ENCODE data around the gene NEURL1B.
"Not testable (repeated sequence)": the region's sequence is repeated elsewhere in the genome, so short reads cannot be mapped to it uniquely, and the experiment has no call there.

NEURL1B gene

GRCh38 chr5:172659570-172659908 lies 18.5 kb downstream of the NEURL1B start:
- DNase-seq: no peak

- no peak for DNase-seq
Observed at GRCh38 chr5:172659909-172660628, 19.0 kb downstream of the NEURL1B start.

- no peak for DNase-seq
Observed at GRCh38 chr5:172660974-172661373, 19.9 kb downstream of the NEURL1B start.

GRCh38 chr5:172661526-172661925 lies 20.5 kb downstream of the NEURL1B start:
- DNase-seq: no peak

- no peak for DNase-seq
Observed at GRCh38 chr5:172662596-172662995, 21.5 kb downstream of the NEURL1B start.

GRCh38 chr5:172664018-172664417 lies 23.0 kb downstream of the NEURL1B start:
- DNase-seq: no peak

- DNase-seq: no peak
Observed at GRCh38 chr5:172664681-172665541, 23.8 kb downstream of the NEURL1B start.

GRCh38 chr5:172666251-172666650 lies 25.2 kb downstream of the NEURL1B start:
- DNase-seq: no peak

- no peak for DNase-seq
Observed at GRCh38 chr5:172667786-172668593, 26.9 kb downstream of the NEURL1B start.

- DNase-seq: no peak
Observed at GRCh38 chr5:172668594-172669071, 27.6 kb downstream of the NEURL1B start.

GRCh38 chr5:172669386-172670004 lies 28.4 kb downstream of the NEURL1B start:
- no peak for DNase-seq

- no peak for DNase-seq
Observed at GRCh38 chr5:172670005-172670402, 28.9 kb downstream of the NEURL1B start.

GRCh38 chr5:172670444-172670843 lies 29.4 kb downstream of the NEURL1B start:
- DNase-seq: no peak

- no peak for DNase-seq
Observed at GRCh38 chr5:172671091-172671490, 30.0 kb downstream of the NEURL1B start.

GRCh38 chr5:172672681-172673080 lies 31.6 kb downstream of the NEURL1B start:
- no peak for DNase-seq

- DNase-seq: no peak
Observed at GRCh38 chr5:172674155-172674554, 33.1 kb downstream of the NEURL1B start.

- no peak for DNase-seq
Observed at GRCh38 chr5:172676914-172677475, 35.9 kb downstream of the NEURL1B start.

GRCh38 chr5:172678362-172678874 lies 37.4 kb downstream of the NEURL1B start:
- not testable (repeated sequence) for DNase-seq

- no peak for DNase-seq
Observed at GRCh38 chr5:172678902-172679301, 37.8 kb downstream of the NEURL1B start.

GRCh38 chr5:172679628-172680212 lies 38.7 kb downstream of the NEURL1B start:
- no peak for DNase-seq

- DNase-seq: no peak
Observed at GRCh38 chr5:172680921-172681320, 39.9 kb downstream of the NEURL1B start.

GRCh38 chr5:172681421-172681820 lies 40.4 kb downstream of the NEURL1B start:
- no peak for DNase-seq

Data from CD4-positive, alpha-beta T cell treated with Interleukin-17A for 1 hour (primary cell).